ENCODE measurements around the gene FRA10AC1.

FRA10AC1 gene

GRCh38 chr10:93667795-93668194, 34.6 kb downstream of the FRA10AC1 start:
- H3K4me1 ChIP-seq (ENCODE audit: control insufficient read depth, insufficient read depth, low read length): no peaks in the 10 kb centered on the region
- H3K36me3 ChIP-seq (ENCODE audit: control insufficient read depth, insufficient read depth, low read length): peaks cover 2% of the 10 kb centered on the region

GRCh38 chr10:93666030-93666429, 36.4 kb downstream of the FRA10AC1 start:
- no peak overlapping the region for H3K9ac ChIP-seq (ENCODE audit: low read depth, low read length)
- no peaks in the 10 kb centered on the region for H3K27me3 ChIP-seq (ENCODE audit: control insufficient read depth, insufficient read depth, low read length)
- H3K4me1 ChIP-seq (ENCODE audit: control insufficient read depth, insufficient read depth, low read length): no peaks in the 10 kb centered on the region
- peaks cover 2% of the 10 kb centered on the region for H3K36me3 ChIP-seq (ENCODE audit: control insufficient read depth, insufficient read depth, low read length)
- no peak overlapping the region for H3K4me3 ChIP-seq (ENCODE audit: low read depth, low read length)
- H3K9me3 ChIP-seq (ENCODE audit: control insufficient read depth, insufficient read depth, low read length): no peaks in the 10 kb centered on the region

More at GRCh38 chr10:93667795-93668194, 34.6 kb downstream of the FRA10AC1 start:
- no peaks in the 10 kb centered on the region for H3K9me3 ChIP-seq (ENCODE audit: control insufficient read depth, insufficient read depth, low read length)
- H3K9ac ChIP-seq (ENCODE audit: low read depth, low read length): no peak overlapping the region
- no peaks in the 10 kb centered on the region for H3K27me3 ChIP-seq (ENCODE audit: control insufficient read depth, insufficient read depth, low read length)
- no peak overlapping the region for H3K4me3 ChIP-seq (ENCODE audit: low read depth, low read length)

GRCh38 chr10:93657757-93658156, 44.6 kb downstream of the FRA10AC1 start:
- Histone ChIP-seq H3K4me1 (ENCODE audit: control insufficient read depth, insufficient read depth, low read length) (no peaks in the 10 kb centered on the region), H3K27me3 (ENCODE audit: control insufficient read depth, insufficient read depth, low read length) (no peaks in the 10 kb centered on the region), H3K9me3 (ENCODE audit: control insufficient read depth, insufficient read depth, low read length) (no peaks in the 10 kb centered on the region), H3K9ac (ENCODE audit: low read depth, low read length) (no peak overlapping the region), H3K36me3 (ENCODE audit: control insufficient read depth, insufficient read depth, low read length) (no peaks in the 10 kb centered on the region), H3K4me3 (ENCODE audit: low read depth, low read length) (no peak overlapping the region)

GRCh38 chr10:93656155-93656554, 46.2 kb downstream of the FRA10AC1 start:
- Histone ChIP-seq H3K27me3 (ENCODE audit: control insufficient read depth, insufficient read depth, low read length) (no peaks in the 10 kb centered on the region), H3K9ac (ENCODE audit: low read depth, low read length) (no peak overlapping the region), H3K36me3 (ENCODE audit: control insufficient read depth, insufficient read depth, low read length) (no peaks in the 10 kb centered on the region), H3K4me1 (ENCODE audit: control insufficient read depth, insufficient read depth, low read length) (no peaks in the 10 kb centered on the region), H3K4me3 (ENCODE audit: low read depth, low read length) (no peak overlapping the region), H3K9me3 (ENCODE audit: control insufficient read depth, insufficient read depth, low read length) (no peaks in the 10 kb centered on the region)

GRCh38 chr10:93654201-93654600, 48.2 kb downstream of the FRA10AC1 start:
- no peaks in the 10 kb centered on the region for H3K36me3 ChIP-seq (ENCODE audit: control insufficient read depth, insufficient read depth, low read length)
- H3K4me3 ChIP-seq (ENCODE audit: low read depth, low read length): no peak overlapping the region
- H3K4me1 ChIP-seq (ENCODE audit: control insufficient read depth, insufficient read depth, low read length): no peaks in the 10 kb centered on the region
- H3K9ac ChIP-seq (ENCODE audit: low read depth, low read length): no peak overlapping the region
- H3K9me3 ChIP-seq (ENCODE audit: control insufficient read depth, insufficient read depth, low read length): no peaks in the 10 kb centered on the region
- no peaks in the 10 kb centered on the region for H3K27me3 ChIP-seq (ENCODE audit: control insufficient read depth, insufficient read depth, low read length)

- Histone ChIP-seq H3K36me3 (ENCODE audit: control insufficient read depth, insufficient read depth, low read length) (no peaks in the 10 kb centered on the region), H3K9me3 (ENCODE audit: control insufficient read depth, insufficient read depth, low read length) (no peaks in the 10 kb centered on the region), H3K9ac (ENCODE audit: low read depth, low read length) (no peak overlapping the region), H3K4me3 (ENCODE audit: low read depth, low read length) (no peak overlapping the region), H3K4me1 (ENCODE audit: control insufficient read depth, insufficient read depth, low read length) (no peaks in the 10 kb centered on the region), H3K27me3 (ENCODE audit: control insufficient read depth, insufficient read depth, low read length) (no peaks in the 10 kb centered on the region)
These were observed 49.5 kb downstream of the FRA10AC1 start for GRCh38 chr10:93652857-93653256.

GRCh38 chr10:93639791-93640190, 62.6 kb downstream of the FRA10AC1 start:
- Histone ChIP-seq H3K27me3 (ENCODE audit: control insufficient read depth, insufficient read depth, low read length) (no peaks in the 10 kb centered on the region), H3K9me3 (ENCODE audit: control insufficient read depth, insufficient read depth, low read length) (no peaks in the 10 kb centered on the region), H3K4me1 (ENCODE audit: control insufficient read depth, insufficient read depth, low read length) (no peaks in the 10 kb centered on the region), H3K36me3 (ENCODE audit: control insufficient read depth, insufficient read depth, low read length) (no peaks in the 10 kb centered on the region), H3K4me3 (ENCODE audit: low read depth, low read length) (no peak overlapping the region), H3K9ac (ENCODE audit: low read depth, low read length) (no peak overlapping the region)

- Histone ChIP-seq H3K4me3 (ENCODE audit: low read depth, low read length) (no peak overlapping the region), H3K9ac (ENCODE audit: low read depth, low read length) (no peak overlapping the region), H3K36me3 (ENCODE audit: control insufficient read depth, insufficient read depth, low read length) (no peaks in the 10 kb centered on the region), H3K27me3 (ENCODE audit: control insufficient read depth, insufficient read depth, low read length) (no peaks in the 10 kb centered on the region), H3K9me3 (ENCODE audit: control insufficient read depth, insufficient read depth, low read length) (no peaks in the 10 kb centered on the region), H3K4me1 (ENCODE audit: control insufficient read depth, insufficient read depth, low read length) (no peaks in the 10 kb centered on the region)
These were observed 71.5 kb downstream of the FRA10AC1 start for GRCh38 chr10:93630625-93631557.

GRCh38 chr10:93629647-93630305, 72.6 kb downstream of the FRA10AC1 start:
- no peaks in the 10 kb centered on the region for H3K4me1 ChIP-seq (ENCODE audit: control insufficient read depth, insufficient read depth, low read length)
- no peaks in the 10 kb centered on the region for H3K27me3 ChIP-seq (ENCODE audit: control insufficient read depth, insufficient read depth, low read length)
- no peak overlapping the region for H3K9ac ChIP-seq (ENCODE audit: low read depth, low read length)
- H3K4me3 ChIP-seq (ENCODE audit: low read depth, low read length): no peak overlapping the region
- H3K9me3 ChIP-seq (ENCODE audit: control insufficient read depth, insufficient read depth, low read length): no peaks in the 10 kb centered on the region
- H3K36me3 ChIP-seq (ENCODE audit: control insufficient read depth, insufficient read depth, low read length): no peaks in the 10 kb centered on the region

- H3K4me3 ChIP-seq (ENCODE audit: low read depth, low read length): no peak overlapping the region
- H3K36me3 ChIP-seq (ENCODE audit: control insufficient read depth, insufficient read depth, low read length): no peaks in the 10 kb centered on the region
- H3K9me3 ChIP-seq (ENCODE audit: control insufficient read depth, insufficient read depth, low read length): no peaks in the 10 kb centered on the region
- no peak overlapping the region for H3K9ac ChIP-seq (ENCODE audit: low read depth, low read length)
- no peaks in the 10 kb centered on the region for H3K4me1 ChIP-seq (ENCODE audit: control insufficient read depth, insufficient read depth, low read length)
- H3K27me3 ChIP-seq (ENCODE audit: control insufficient read depth, insufficient read depth, low read length): no peaks in the 10 kb centered on the region
These were observed 73.5 kb downstream of the FRA10AC1 start for GRCh38 chr10:93628858-93629257.

GRCh38 chr10:93622942-93623341, 79.5 kb downstream of the FRA10AC1 start:
- Histone ChIP-seq H3K27me3 (ENCODE audit: control insufficient read depth, insufficient read depth, low read length) (no peaks in the 10 kb centered on the region), H3K4me3 (ENCODE audit: low read depth, low read length) (no peak overlapping the region), H3K9ac (ENCODE audit: low read depth, low read length) (no peak overlapping the region), H3K9me3 (ENCODE audit: control insufficient read depth, insufficient read depth, low read length) (no peaks in the 10 kb centered on the region), H3K4me1 (ENCODE audit: control insufficient read depth, insufficient read depth, low read length) (no peaks in the 10 kb centered on the region), H3K36me3 (ENCODE audit: control insufficient read depth, insufficient read depth, low read length) (no peaks in the 10 kb centered on the region)

- Histone ChIP-seq H3K9me3 (ENCODE audit: control insufficient read depth, insufficient read depth, low read length) (no peaks in the 10 kb centered on the region), H3K4me1 (ENCODE audit: control insufficient read depth, insufficient read depth, low read length) (no peaks in the 10 kb centered on the region), H3K27me3 (ENCODE audit: control insufficient read depth, insufficient read depth, low read length) (no peaks in the 10 kb centered on the region), H3K36me3 (ENCODE audit: control insufficient read depth, insufficient read depth, low read length) (no peaks in the 10 kb centered on the region), H3K9ac (ENCODE audit: low read depth, low read length) (no peak overlapping the region), H3K4me3 (ENCODE audit: low read depth, low read length) (no peak overlapping the region)
These were observed 81.5 kb downstream of the FRA10AC1 start for GRCh38 chr10:93620925-93621324.
